Endodermal cell (in vitro differentiated cells): ENCODE measurements around the gene KIAA1328. TPM values are rescaled to one million over a fixed set of nuclear protein-coding genes. Genes with fewer than 3 reads are reported as not detected.
"Not testable (repeated sequence)": the region's sequence is repeated elsewhere in the genome, so short reads cannot be mapped to it uniquely, and the experiment has no call there.

Experiments
- DNase-seq: peaks from one replicate; pipeline ENCODE4 v3.0.0-alpha.2; 2017
- H3K27ac ChIP-seq: 2 replicates; pipeline ENCODE4 v1.5.1; 2013; ENCODE audit warnings: mild to moderate bottlenecking, low read depth, low read length, moderate library complexity
- H3K27me3 ChIP-seq: 2 replicates; pipeline ENCODE4 v1.6.1; 2013; ENCODE audit warnings: mild to moderate bottlenecking, low read length, moderate library complexity; ENCODE audit not compliant: insufficient read depth, control insufficient read depth, poor library complexity, severe bottlenecking
- H3K36me3 ChIP-seq: 2 replicates; pipeline ENCODE4 v1.7.0; 2013; ENCODE audit warnings: mild to moderate bottlenecking, low read length, moderate library complexity; ENCODE audit not compliant: control insufficient read depth, insufficient read depth
- H3K4me1 ChIP-seq: one replicate; pipeline ENCODE4 v1.7.0; 2013; ENCODE audit warnings: low read length; ENCODE audit not compliant: control insufficient read depth, insufficient read depth
- H3K4me3 ChIP-seq: 2 replicates; pipeline ENCODE4 v1.5.1; 2013; ENCODE audit warnings: mild to moderate bottlenecking, low read length, moderate library complexity
- H3K9ac ChIP-seq: 2 replicates; pipeline ENCODE4 v1.6.1; 2013; ENCODE audit warnings: mild to moderate bottlenecking, low read length, moderate library complexity; ENCODE audit not compliant: poor library complexity, severe bottlenecking; ENCODE audit errors: extremely low read depth
- H3K9me3 ChIP-seq: 2 replicates; pipeline ENCODE4 v1.6.1; 2013; ENCODE audit warnings: mild to moderate bottlenecking, low read length, moderate library complexity; ENCODE audit not compliant: control insufficient read depth
- H3K27ac Mint-ChIP-seq: 2 replicates; pipeline ENCODE4 v1.8.0; 2020; ENCODE audit warnings: mixed read lengths
- H3K27me3 Mint-ChIP-seq: 2 replicates; pipeline ENCODE4 v1.8.0; 2021; ENCODE audit warnings: mild to moderate bottlenecking, mixed read lengths; ENCODE audit not compliant: insufficient read depth
- H3K36me3 Mint-ChIP-seq: 2 replicates; pipeline ENCODE4 v1.8.0; 2020; ENCODE audit warnings: low read depth, mixed read lengths
- H3K4me1 Mint-ChIP-seq: 2 replicates; pipeline ENCODE4 v1.8.0; 2020; ENCODE audit warnings: mixed read lengths
- H3K4me3 Mint-ChIP-seq: 2 replicates; pipeline ENCODE4 v1.8.0; 2020; ENCODE audit warnings: mild to moderate bottlenecking, moderate library complexity, mixed read lengths
- H3K9me3 Mint-ChIP-seq: 2 replicates; pipeline ENCODE4 v1.8.0; 2020; ENCODE audit warnings: mild to moderate bottlenecking, mixed read lengths
- CTCF ChIP-seq: fragments of 200-600 bp; sonication (generic); conservative IDR thresholded peaks from 2 replicates; pipeline ENCODE4 v1.5.0; 2021; ENCODE audit warnings: antibody characterized with exemption, mild to moderate bottlenecking
- WGBS, 2 experiments: methylation state at CpG; one replicate each; pipeline versions ENCODE4 v1.1.5 to v1.1.7; 2013; ENCODE audit warnings: missing lambda C conversion rate in 2 of 2, mixed read lengths in 1 of 2; ENCODE audit not compliant: insufficient coverage in 1 of 2, insufficient read length in 1 of 2; 5-methylcytosine and 5-hydroxymethylcytosine counted together
- total RNA-seq, 2 donors: library from RNA; stranded (reverse); fragmentation: NEBNext Ultra II Directional in 1 of 2; extraction: Animal tissue kit (Norgen Biotek cat#: 25700) in 1 of 2; gene quantifications; 2 replicates in 1 of 2; 3 replicates in 1 of 2; pipeline ENCODE4 v1.2.1, GENCODE V29; 2021

Gene KIAA1328
- total RNA-seq, 2 donors from 2014 or later: 7.6 to 8.4 TPM

GRCh38 chr18:36903215-36903928 is 74.4 kb downstream of the KIAA1328 start:
- Histone ChIP-seq H3K36me3 (no peaks in the 10 kb centered on the region), H3K27me3 (no peaks in the 10 kb centered on the region), H3K4me3 (no peak overlapping the region), H3K9me3 (peaks cover 7% of the 10 kb centered on the region), H3K27ac (no peak overlapping the region), H3K9ac (no peak overlapping the region), H3K4me1 (no peaks in the 10 kb centered on the region)
- Mint-ChIP-seq H3K27me3 (no peaks in the 10 kb centered on the region), H3K27ac (no peak overlapping the region), H3K4me1 (no peaks in the 10 kb centered on the region), H3K36me3 (no peaks in the 10 kb centered on the region), H3K4me3 (no peak overlapping the region), H3K9me3 (no peaks in the 10 kb centered on the region)
- WGBS, 2 experiments: 90 to 100% methylated on average over 2 of the region's 3 CpGs
- no peak for TF ChIP-seq CTCF
- DNase-seq: no peak

DNA sequence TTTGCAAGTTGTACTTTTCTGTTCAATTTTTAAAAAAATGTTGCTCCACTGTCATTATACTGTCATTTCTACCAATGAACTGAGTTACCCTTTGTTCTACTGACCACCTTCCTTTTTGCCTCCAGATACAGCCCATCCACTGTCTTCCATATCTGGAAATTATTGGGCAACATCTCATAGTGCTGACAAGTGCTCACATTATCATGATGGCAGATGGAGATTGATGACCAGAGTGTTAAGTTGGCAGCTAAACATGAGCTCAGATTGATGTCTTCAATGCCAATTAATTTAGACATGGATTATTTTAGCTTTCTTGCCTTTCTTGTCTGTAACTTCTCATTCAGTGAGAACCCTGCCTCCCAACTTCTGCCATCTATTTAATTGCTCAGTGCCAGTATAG is 76.6 kb downstream of the KIAA1328 start:
- H3K9me3 Mint-ChIP-seq: peaks cover 2% of the 10 kb centered on the region
- H3K27me3 ChIP-seq: no peaks in the 10 kb centered on the region
- H3K27ac Mint-ChIP-seq: no peak overlapping the region
- H3K36me3 ChIP-seq: no peaks in the 10 kb centered on the region
- no peak overlapping the region for H3K27ac ChIP-seq
- DNase-seq: no peak
- H3K9ac ChIP-seq: no peak overlapping the region
- no peak for TF ChIP-seq CTCF
- H3K4me3 ChIP-seq: no peak overlapping the region
- H3K4me3 Mint-ChIP-seq: no peak overlapping the region
- no peaks in the 10 kb centered on the region for H3K36me3 Mint-ChIP-seq
- H3K27me3 Mint-ChIP-seq: no peaks in the 10 kb centered on the region
- H3K4me1 ChIP-seq: no peaks in the 10 kb centered on the region
- H3K9me3 ChIP-seq: no peaks in the 10 kb centered on the region
- H3K4me1 Mint-ChIP-seq: no peaks in the 10 kb centered on the region

DNA sequence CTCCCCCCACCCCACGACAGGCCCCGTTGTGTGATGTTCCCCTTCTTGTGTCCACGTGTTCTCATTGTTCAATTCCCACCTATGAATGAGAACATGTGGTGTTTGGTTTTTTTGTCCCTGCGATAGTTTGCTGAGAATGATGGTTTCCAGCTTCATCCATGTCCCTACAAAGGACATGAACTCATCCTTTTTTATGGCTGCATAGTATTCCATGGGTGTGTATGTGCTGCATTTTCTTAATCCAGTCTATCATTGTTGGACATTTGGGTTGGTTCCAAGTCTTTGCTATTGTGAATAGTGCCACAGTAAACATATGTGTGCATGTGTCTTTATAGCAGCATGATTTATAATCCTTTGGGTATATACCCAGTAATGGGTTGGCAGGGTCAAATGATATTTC is 80.4 kb downstream of the KIAA1328 start:
- not testable (repeated sequence) for H3K27me3 ChIP-seq, H3K27ac Mint-ChIP-seq, H3K4me3 ChIP-seq, H3K4me1 ChIP-seq, H3K36me3 Mint-ChIP-seq, H3K4me3 Mint-ChIP-seq, H3K27ac ChIP-seq, H3K36me3 ChIP-seq, H3K9me3 ChIP-seq, H3K9me3 Mint-ChIP-seq, H3K9ac ChIP-seq, H3K4me1 Mint-ChIP-seq, H3K27me3 Mint-ChIP-seq, DNase-seq
- WGBS, 2 experiments: no CpG with 5 or more reads among the region's 4 CpGs

GRCh38 chr18:36912887-36913286 is 84.0 kb downstream of the KIAA1328 start:
- no peaks in the 10 kb centered on the region for H3K36me3 ChIP-seq

More at GRCh38 chr18:36912887-36913286, 84.0 kb downstream of the KIAA1328 start:
- TF ChIP-seq CTCF: no peak
- DNase-seq: no peak
- H3K27me3 Mint-ChIP-seq: no peaks in the 10 kb centered on the region
- H3K9ac ChIP-seq: no peak overlapping the region
- H3K4me1 ChIP-seq: no peaks in the 10 kb centered on the region
- H3K27ac ChIP-seq: no peak overlapping the region
- H3K9me3 ChIP-seq: no peaks in the 10 kb centered on the region
- no peaks in the 10 kb centered on the region for H3K36me3 Mint-ChIP-seq
- H3K4me1 Mint-ChIP-seq: no peaks in the 10 kb centered on the region
- no peak overlapping the region for H3K4me3 ChIP-seq
- H3K27ac Mint-ChIP-seq: no peak overlapping the region
- H3K9me3 Mint-ChIP-seq: peaks cover 2% of the 10 kb centered on the region
- 86 to 91% methylated on average over 1 of the region's 1 CpG for WGBS, 2 experiments
- no peak overlapping the region for H3K4me3 Mint-ChIP-seq
- no peaks in the 10 kb centered on the region for H3K27me3 ChIP-seq
